UCSD-AML1 (cell line): ENCODE data around the gene FLVCR2.
"Not testable (repeated sequence)": the region's sequence is repeated elsewhere in the genome, so short reads cannot be mapped to it uniquely, and the experiment has no call there.

ENCODE experiments used
- DNase-seq: peaks from one replicate; lab custom pipeline; 2025; ENCODE audit not compliant: unreplicated experiment; lab: John Stamatoyannopoulos, UW

Gene FLVCR2

DNA sequence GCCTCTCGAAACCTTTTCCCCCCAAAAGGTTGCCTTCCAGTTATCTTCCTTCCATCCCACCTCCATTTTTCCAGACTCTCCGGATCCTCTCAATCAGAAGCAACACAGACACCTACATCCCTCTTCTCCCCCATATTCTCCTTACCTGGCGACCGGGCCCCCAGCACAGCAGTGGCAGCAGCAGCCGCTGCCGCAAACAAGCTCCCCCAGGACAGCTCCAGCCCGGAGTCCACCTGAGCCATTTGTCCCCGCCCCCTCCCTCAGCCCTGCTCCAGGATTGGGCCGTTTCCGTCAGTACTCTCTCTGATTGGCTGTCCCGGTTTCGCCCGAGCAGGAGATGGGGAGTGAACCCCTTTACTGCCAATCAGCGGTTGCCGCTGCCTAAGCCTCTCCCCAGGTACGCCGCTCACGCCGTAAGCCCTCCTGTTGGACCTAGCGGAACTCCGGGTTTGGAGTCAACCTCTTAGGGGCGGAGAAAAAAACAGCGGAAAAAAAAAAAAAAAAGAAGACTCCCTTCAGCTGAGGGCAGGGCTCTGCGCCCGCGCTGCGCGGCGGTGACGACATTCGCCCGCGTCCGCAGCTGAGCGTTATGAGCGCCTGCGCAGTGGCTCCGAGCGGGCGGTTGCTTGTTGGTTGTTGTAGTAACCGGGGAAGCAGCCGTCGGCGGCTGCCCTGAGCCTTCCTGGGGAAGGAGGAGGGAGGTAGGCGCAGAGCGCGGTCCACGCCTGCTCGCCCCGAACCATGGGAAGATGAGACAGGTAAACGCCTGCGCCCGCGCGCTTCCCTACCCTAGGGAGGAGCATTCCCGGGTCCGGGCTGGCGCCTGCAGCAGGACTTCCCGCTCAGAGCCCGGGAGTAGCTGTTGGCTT lies 82.4 kb downstream of the FLVCR2 start, which contains the start of the genes ERG28 and TTLL5:
Gene ERG28, minus strand, starts transcription at position 247 of the 869 bp plus-strand sequence. CDS start 3,374 bp downstream, outside the sequence.
Gene TTLL5, plus strand, starts transcription at position 617 of the 869 bp plus-strand sequence. CDS start 1,904 bp downstream, outside the sequence.
- DNase-seq, result peak; percentile 99

DNA sequence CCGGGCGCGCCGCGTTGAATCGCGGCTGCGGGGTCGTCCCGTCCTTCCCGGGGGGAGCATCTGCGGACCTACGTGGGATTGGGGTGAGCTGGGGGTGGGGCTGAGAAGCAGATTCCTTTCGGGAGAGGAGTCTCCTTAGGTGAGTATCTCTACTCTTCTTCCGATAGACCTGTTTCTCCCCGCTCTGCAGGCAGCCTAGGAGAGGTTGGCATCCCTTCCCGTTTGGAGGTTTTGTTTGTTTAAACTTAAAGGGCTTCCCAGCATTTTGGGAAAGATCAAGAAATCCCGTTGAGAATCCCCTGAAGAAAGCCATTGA lies 83.0 kb downstream of the FLVCR2 start:
- DNase-seq, result no peak

DNA sequence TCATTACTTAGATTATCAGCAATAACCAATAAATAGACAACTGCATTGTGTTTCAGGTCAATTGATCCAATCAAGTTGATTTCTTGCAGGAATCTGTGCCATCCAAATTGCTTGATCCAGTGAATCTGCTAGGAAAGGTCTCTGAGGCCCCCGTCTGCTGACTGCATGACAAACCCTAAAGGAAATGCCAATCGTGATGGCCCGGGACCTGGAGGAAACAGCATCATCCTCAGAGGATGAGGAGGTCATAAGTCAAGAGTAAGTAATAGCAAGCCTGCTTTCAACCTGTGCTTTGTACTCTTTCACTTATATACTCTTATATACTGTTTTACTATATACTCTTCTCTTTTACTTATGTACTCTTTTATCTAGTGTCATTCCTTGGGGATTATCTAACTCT lies 84.5 kb downstream of the FLVCR2 start:
- no peak for DNase-seq

DNA sequence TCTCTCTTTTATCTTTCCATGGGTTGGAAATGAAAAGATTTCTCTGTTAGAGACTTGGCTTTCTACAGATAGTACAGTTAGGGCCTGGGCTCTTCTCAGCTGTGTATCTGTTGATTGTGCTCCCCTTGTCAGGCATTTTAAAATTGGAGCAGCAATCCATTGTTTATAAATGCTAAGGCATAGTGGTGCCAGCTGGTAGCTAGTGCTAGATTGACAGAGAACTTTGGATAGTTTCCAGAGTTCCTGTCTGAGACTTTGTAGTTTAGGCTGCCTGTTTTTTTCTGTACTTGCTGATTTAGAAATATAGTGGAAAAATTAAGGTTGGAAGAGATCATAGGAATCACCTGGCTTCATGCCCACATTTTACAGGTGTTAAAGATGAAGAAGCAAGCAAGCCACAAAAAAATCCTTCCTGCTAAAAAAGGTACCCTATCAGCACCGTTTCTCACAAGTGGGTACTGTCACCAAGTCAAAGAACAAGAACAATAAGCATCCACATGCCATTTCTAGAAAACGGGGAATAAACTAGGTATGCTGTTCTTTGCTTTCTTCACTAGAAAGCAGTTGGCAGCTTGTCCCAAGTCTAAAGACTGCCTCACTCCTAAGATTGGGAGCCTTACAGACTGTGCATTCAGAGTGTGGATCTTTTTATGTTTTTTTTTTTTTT lies 88.8 kb downstream of the FLVCR2 start:
- no peak for DNase-seq

DNA sequence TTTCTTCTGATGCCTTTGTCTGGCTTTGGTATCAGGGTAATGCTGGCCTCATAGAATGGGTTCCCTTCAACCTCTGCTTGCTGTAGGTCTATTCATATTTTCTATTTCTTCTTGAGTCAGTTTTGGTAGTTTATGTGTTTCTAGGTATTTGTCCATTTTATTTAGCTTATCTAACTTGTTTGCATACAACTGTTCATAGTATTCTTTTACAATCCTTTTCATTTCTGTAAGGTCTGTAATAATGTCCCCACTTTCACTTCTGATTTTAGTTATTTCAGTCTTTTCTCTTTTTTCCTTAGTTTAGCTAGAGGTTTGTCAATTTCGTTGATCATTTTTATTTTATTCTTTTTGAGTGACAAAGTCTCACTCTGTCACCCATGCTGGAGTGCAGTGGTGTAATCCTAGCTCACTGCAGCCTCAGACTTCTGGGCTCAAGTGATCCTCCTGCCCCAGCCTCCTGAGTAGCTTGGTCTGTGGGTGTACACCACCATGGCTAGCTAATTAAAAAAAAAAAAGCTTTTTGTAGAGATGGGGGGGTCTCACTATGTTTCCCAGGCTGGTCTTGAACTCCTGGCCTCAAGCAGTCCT lies 94.3 kb downstream of the FLVCR2 start:
- DNase-seq, result no peak

DNA sequence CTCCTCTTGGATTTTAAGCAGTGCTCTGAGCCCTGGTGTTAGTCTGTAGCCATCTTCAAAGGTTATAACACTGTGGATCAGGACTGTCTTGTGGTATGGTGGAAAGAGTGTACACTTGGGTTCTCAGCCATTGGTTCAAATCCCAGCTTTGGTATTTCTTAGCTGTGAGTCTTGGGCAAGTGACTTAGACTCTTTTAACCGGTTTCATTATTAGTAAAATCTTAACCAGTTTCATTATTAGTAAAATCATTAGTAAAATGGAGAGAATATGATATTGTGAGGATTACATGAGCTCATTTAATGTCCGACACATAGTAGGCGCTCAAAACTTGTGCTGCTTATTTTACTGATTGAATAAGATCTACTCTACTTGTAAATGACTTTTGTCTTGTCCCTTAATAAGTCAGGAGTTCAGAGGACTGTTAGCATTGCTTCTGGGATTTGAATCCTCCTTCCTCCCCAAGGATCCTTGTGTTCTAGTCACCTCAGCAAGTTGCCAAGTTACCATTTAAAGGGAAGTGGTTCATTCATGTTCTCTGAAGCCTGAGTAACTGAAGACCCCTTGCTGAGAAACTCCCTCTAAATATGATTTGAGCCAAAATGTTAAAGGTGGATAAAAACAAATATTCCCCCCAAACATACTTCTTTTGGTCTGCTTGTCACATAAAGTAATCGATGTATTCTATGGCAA lies 95.1 kb downstream of the FLVCR2 start:
- no peak for DNase-seq

DNA sequence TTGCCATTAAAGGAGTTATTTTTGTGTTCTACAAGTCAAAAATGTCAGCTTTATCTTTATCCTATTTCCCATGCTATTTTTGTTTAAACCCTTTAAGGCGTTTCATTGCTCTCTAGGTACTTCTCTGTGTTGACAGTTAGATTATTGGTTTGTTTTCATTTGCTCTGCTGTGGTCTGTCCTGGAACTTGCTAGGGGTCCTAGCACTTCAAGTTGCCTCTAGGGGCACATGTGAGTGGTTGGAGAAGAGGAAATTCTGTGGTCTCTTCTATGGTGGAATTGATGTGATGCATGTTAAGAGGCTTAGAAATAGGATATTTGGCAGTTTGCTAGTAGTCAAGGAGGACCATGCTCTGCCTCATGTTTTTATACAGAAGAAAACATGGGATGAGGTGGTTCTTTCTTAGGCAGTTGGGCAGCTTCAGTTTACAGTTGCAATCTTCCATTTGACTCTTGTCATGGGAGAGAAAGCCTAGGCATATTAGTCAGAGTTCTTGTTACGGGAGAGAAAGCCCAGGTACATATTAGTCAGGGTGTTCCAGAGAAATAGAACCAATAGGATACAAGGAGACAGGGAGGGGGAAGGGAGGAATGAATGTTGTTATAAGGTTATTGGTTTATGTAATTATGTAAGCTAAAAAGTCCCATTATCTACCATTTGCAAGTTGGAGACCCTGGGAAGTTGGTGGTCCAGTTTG lies 97.0 kb downstream of the FLVCR2 start:
- DNase-seq, result no peak

DNA sequence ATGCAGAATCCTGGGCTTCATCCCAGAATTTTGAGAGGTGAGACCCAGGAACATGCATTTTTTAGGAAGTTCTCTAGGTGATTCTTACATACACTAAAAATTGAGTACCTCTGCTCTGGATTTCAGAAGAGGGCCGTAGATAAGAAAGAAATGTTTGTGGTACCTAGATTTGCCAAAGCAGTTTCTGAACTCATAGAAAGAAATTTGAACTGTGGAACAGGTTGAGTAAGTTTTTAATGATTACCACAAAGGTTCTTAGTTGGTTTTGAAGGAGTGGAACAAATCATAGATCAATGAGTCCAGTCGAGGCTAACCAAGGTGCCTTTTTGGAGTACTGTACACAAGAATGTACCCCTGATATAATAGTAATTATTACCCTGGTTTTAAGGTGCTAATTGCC lies 107.5 kb downstream of the FLVCR2 start:
- DNase-seq, result no peak

DNA sequence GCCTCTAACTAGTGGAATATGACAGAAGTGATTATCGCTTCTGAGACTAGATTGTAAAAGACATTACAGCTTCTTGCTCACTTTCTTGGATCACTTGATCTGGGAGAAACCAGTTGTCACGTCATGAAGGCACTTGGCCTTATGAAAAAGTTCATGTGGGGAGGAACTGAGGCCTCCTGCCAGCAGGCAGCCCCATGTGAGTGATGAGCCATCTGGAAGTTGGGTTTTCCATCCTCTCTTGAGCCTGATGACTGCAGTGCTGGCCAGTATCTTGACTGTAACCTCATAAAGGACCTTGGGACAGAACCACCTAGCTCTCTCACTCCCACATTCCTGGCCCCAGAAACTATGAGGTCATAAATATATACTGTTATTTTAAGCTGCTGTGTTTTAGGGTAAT lies 110.6 kb downstream of the FLVCR2 start:
- DNase-seq, result no peak

DNA sequence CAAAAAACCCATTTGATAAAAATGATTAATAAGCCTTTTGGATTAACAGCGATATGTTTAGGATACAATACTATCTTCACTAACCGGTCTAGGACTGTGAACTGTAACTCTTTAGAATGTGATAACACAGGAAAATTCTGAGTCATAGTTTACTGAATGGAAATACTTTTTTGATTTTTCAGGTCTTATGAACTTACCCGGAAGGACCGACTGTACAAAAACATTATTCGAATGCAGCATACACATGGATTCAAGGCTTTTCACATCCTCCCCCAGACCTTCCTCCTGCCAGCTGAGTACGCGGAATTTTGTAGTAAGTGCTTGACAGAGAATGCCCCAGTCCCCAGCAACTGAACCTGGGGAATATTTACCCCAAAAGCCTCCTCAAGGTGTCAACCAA lies 111.6 kb downstream of the FLVCR2 start:
- no peak for DNase-seq

DNA sequence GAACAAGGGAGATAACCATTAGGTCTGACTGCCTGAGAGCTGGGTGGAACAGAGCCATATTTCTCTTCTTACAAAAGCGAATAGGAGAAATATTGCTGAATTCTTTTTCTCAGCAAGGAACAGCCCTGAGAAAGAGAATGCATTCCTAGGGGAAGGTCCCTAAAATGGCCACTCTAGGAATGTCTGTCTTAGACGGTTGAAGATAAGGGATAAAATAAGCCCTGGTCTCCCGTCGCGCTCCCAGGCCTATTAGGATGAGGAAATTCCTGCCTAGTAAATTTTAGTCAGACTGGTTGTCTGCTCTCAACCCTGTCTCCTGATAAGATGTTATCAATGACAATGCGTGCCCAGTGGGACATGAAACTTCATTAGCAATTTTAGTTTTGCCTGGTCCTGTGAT lies 116.6 kb downstream of the FLVCR2 start:
- DNase-seq, result not testable (repeated sequence)

DNA sequence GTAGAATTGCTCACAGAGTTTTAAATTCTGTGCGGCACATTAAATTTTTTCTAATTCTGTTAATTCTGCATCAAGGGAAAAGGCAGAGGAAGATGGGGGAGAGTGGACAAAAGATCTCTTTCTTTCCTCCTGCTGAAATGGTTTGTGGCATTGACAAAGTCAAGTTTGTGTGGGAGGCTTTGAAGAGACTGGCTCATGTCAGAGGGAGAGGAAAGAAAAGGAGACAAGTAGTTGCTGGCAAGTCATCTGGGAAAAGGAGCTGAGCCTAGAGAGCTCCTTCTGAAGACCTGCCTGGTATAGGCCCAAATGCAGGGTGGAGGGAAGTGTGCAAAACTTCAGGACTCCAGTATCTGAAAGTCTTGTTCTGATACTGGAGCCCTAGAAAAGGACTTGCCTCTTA lies 119.0 kb downstream of the FLVCR2 start:
- DNase-seq, result no peak
